HepG2 (cell line): ENCODE results near the gene UBE4A. TPM values are rescaled to one million over a fixed set of nuclear protein-coding genes. Genes with fewer than 3 reads are reported as not detected.

ENCODE experiments used
- FOXC1 ChIP-seq: sonication (generic); formaldehyde crosslinking; IDR thresholded peaks from 2 replicates; pipeline ENCODE4 v1.8.0; 2022; ENCODE audit warnings: mild to moderate bottlenecking, missing genetic modification reagents, borderline replicate concordance
- IKZF4 ChIP-seq: sonication (generic); formaldehyde crosslinking; IDR thresholded peaks from 2 replicates; pipeline ENCODE4 v1.5.1; 2020; ENCODE audit warnings: borderline replicate concordance, mild to moderate bottlenecking, low read depth, missing genetic modification reagents; ENCODE audit errors: not compliant biosample characterization
- KAT7 ChIP-seq: IDR thresholded peaks from 2 replicates; pipeline ENCODE4 v1.6.1; 2018; ENCODE audit warnings: borderline replicate concordance, missing compliant biosample characterization
- NFATC3 ChIP-seq: sonication (generic); formaldehyde crosslinking; IDR thresholded peaks from 2 replicates; pipeline ENCODE4 v1.5.1; 2020; ENCODE audit warnings: mild to moderate bottlenecking, missing genetic modification reagents
- POLR2G ChIP-seq: fragments of 200-400 bp; formaldehyde crosslinking; IDR thresholded peaks from 2 replicates; pipeline ENCODE4 v1.6.1; 2018; ENCODE audit warnings: mild to moderate bottlenecking, low read depth, low read length, moderate library complexity
- RAD51 ChIP-seq: fragments of 450-650 bp; IDR thresholded peaks from 2 replicates; pipeline ENCODE4 v1.6.1; 2016; ENCODE audit warnings: borderline replicate concordance
- YY1 ChIP-seq: IDR thresholded peaks from 2 replicates; pipeline ENCODE4 v1.6.1; 2011; ENCODE audit warnings: low read length, low read depth, moderate library complexity, mild to moderate bottlenecking; ENCODE audit not compliant: insufficient read depth, insufficient replicate concordance
- ZFYVE20 ChIP-seq: sonication (generic); formaldehyde crosslinking; IDR thresholded peaks from 2 replicates; pipeline ENCODE4 v1.8.0; 2023; ENCODE audit warnings: low read depth, mild to moderate bottlenecking, moderate library complexity, missing genetic modification reagents, borderline replicate concordance
- ZMYM4 ChIP-seq: sonication (generic); formaldehyde crosslinking; IDR thresholded peaks from 2 replicates; pipeline ENCODE4 v1.8.1; 2023; ENCODE audit warnings: mild to moderate bottlenecking, missing genetic modification reagents
- ZNF235 ChIP-seq: sonication (generic); formaldehyde crosslinking; IDR thresholded peaks from 2 replicates; pipeline ENCODE4 v1.8.1; 2023; ENCODE audit warnings: mild to moderate bottlenecking, missing genetic modification reagents, borderline replicate concordance
- ZNF569 ChIP-seq: sonication (generic); formaldehyde crosslinking; IDR thresholded peaks from 2 replicates; pipeline ENCODE4 v1.5.0; 2020; ENCODE audit warnings: mild to moderate bottlenecking, missing genetic modification reagents, moderate library complexity, borderline replicate concordance
- polyA plus RNA-seq, 8 experiments: library from polyadenylated mRNA; depleted of rRNA in 3 of 8; stranded (reverse) in 7 of 8; unstranded in 1 of 8; fragments of >200 nt; fragmentation: Illumina TruSeq in 4 of 8; extraction: Trizol in 4 of 8; gene quantifications; 2 replicates each; pipeline versions ENCODE4 v1.2.1 to v1.2.3, GENCODE V29; 2011 to 2016; ENCODE audit warnings: low read depth in 4 of 8, missing spikeins in 1 of 8, mixed read lengths in 1 of 8; ENCODE audit not compliant: insufficient read depth in 1 of 8
- total RNA-seq, 5 experiments: library from RNA; depleted of rRNA; stranded (reverse); fragments of >200 nt; fragmentation: Illumina TruSeq; extraction: Trizol; gene quantifications; 2 replicates each; pipeline ENCODE4 v1.2.3, GENCODE V29; 2016; ENCODE audit warnings: low read depth in 1 of 5
- TF ChIP-seq, protein P1 (sequence below): sonication (generic); formaldehyde crosslinking; IDR thresholded peaks from 2 replicates; pipeline ENCODE4 v1.4.0; 2020; ENCODE audit warnings: mild to moderate bottlenecking, missing genetic modification reagents
- TF ChIP-seq, protein P2 (sequence below): sonication (generic); formaldehyde crosslinking; IDR thresholded peaks from 2 replicates; pipeline ENCODE4 v1.8.1; 2023; ENCODE audit warnings: missing genetic modification reagents, mild to moderate bottlenecking, borderline replicate concordance
- TF ChIP-seq, protein P3 (sequence below): IDR thresholded peaks from 2 replicates; pipeline ENCODE4 v1.6.1; 2016; ENCODE audit warnings: low read depth, control low read depth
- TF ChIP-seq, protein P4 (sequence below): IDR thresholded peaks from 2 replicates; pipeline ENCODE4 v1.6.1; 2012; ENCODE audit warnings: low read length, improper control_type of control experiment

UBE4A gene
- total and polyA plus RNA-seq, 2 of the 13 experiments (the other 11 are each of a cell fraction or from before 2014, with no cell fraction given): 15.1 to 32.7 TPM

DNA sequence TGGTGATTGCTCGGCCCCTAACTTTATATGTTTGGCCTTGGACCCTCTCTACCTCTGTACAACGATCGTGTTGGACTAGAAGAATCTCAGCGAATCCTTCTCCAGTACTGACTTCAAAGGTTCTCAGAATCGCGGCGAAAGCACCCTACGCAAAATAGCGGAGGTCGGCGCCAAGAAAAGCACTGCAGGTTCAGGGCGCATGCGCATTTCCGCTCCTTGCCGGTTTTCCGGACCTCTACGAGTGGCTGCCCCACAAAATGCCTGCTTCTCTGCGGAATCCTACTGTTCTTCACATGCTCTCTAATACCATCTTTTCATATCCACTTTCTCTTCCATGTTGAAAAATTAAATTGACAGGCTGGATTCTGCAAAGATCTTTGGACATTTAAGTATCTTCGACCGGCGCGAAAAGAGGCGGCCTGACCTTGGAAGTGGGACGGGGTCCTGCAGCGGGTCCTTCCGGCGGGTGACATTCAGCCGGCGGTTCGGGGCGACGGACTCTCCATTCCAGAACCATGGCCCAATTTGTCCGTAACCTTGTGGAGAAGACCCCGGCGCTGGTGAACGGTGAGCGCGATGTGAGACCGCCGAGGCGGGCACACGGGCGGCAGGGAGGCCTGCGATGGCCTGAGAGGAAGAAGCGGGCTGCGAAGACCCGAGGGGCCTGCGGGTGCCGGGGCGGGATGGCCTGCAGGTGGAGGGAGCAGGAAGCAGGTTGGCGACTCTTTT lies 41.9 kb downstream of the UBE4A start, which contains the start of gene ATP5MG (continued):
- TF ChIP-seq, protein P1, sequence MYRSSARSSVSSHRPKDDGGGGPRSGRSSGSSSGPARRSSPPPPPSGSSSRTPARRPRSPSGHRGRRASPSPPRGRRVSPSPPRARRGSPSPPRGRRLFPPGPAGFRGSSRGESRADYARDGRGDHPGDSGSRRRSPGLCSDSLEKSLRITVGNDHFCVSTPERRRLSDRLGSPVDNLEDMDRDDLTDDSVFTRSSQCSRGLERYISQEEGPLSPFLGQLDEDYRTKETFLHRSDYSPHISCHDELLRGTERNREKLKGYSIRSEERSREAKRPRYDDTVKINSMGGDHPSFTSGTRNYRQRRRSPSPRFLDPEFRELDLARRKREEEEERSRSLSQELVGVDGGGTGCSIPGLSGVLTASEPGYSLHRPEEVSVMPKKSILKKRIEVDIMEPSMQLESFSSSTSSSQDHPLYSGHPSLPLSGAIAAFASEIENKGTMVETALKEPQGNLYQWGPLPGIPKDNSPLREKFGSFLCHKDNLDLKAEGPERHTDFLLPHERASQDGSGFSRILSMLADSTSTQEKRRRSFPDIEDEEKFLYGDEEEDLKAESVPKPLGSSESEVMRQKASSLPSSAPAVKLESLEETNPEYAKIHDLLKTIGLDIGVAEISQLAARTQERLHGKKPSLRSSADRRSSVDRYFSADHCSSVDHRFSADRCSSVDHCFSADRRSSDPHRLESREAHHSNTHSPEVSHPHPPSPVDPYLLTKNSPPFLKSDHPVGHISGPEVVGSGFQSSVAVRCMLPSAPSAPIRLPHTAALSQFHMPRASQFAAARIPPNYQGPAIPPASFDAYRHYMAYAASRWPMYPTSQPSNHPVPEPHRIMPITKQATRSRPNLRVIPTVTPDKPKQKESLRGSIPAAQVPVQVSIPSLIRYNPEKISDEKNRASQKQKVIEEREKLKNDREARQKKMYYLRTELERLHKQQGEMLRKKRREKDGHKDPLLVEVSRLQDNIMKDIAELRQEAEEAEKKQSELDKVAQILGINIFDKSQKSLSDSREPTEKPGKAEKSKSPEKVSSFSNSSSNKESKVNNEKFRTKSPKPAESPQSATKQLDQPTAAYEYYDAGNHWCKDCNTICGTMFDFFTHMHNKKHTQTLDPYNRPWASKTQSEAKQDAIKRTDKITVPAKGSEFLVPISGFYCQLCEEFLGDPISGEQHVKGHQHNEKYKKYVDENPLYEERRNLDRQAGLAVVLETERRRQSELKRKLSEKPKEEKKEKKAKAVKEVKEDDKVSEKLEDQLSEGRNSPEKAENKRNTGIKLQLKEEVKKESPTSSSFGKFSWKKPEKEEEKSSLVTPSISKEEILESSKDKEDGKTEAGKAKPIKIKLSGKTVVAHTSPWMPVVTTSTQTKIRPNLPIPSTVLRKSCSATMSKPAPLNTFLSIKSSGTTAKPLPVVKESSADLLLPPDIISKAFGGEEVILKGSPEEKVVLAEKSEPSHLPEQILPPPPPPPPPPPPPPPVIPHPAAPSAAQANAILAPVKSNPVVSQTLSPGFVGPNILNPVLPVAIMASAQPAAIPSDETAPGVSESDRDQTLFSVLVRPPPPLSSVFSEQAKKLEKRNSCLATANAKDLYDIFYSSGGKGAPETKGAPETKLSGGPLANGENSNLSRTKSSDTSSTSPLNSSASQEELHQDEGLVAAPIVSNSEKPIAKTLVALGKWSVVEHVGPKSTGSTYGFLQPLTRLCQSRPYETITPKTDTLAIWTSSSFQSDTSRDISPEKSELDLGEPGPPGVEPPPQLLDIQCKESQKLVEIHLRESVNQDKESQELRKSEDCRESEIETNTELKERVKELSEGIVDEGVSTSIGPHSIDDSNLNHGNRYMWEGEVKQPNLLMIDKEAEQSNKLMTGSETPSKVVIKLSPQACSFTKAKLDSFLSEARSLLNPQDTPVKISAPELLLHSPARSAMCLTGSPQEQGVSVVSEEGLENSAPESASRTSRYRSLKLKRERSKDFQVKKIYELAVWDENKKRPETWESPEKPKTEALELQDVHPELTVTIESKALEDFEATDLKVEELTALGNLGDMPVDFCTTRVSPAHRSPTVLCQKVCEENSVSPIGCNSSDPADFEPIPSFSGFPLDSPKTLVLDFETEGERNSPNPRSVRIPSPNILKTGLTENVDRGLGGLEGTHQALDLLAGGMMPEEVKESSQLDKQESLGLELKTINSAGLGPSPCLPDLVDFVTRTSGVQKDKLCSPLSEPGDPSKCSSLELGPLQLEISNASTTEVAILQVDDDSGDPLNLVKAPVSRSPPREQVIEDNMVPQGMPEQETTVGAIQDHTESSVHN: no peak
- TF ChIP-seq ZFYVE20 (CRISPR knock-in tag): no peak
- no peak for TF ChIP-seq FOXC1
- TF ChIP-seq POLR2G: peak; percentile 91
- TF ChIP-seq, protein P2, sequence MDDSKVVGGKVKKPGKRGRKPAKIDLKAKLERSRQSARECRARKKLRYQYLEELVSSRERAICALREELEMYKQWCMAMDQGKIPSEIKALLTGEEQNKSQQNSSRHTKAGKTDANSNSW (CRISPR knock-in tag): no peak; the same call in 1 of the 2 replicates
- peak; percentile 81 for TF ChIP-seq IKZF4 (CRISPR knock-in tag)
- TF ChIP-seq YY1: no peak
- TF ChIP-seq KAT7 (CRISPR knock-in tag): peak; percentile 65; the same call in 1 of the 2 replicates
- TF ChIP-seq ZNF235 (CRISPR knock-in tag): peak; percentile 19; the same call in 1 of the 2 replicates
- TF ChIP-seq, protein P3, sequence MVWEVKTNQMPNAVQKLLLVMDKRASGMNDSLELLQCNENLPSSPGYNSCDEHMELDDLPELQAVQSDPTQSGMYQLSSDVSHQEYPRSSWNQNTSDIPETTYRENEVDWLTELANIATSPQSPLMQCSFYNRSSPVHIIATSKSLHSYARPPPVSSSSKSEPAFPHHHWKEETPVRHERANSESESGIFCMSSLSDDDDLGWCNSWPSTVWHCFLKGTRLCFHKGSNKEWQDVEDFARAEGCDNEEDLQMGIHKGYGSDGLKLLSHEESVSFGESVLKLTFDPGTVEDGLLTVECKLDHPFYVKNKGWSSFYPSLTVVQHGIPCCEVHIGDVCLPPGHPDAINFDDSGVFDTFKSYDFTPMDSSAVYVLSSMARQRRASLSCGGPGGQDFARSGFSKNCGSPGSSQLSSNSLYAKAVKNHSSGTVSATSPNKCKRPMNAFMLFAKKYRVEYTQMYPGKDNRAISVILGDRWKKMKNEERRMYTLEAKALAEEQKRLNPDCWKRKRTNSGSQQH: no peak
- TF ChIP-seq ZMYM4: no peak
- no peak for TF ChIP-seq ZNF569 (CRISPR knock-in tag)
- no peak for TF ChIP-seq RAD51
- TF ChIP-seq, protein P4, sequence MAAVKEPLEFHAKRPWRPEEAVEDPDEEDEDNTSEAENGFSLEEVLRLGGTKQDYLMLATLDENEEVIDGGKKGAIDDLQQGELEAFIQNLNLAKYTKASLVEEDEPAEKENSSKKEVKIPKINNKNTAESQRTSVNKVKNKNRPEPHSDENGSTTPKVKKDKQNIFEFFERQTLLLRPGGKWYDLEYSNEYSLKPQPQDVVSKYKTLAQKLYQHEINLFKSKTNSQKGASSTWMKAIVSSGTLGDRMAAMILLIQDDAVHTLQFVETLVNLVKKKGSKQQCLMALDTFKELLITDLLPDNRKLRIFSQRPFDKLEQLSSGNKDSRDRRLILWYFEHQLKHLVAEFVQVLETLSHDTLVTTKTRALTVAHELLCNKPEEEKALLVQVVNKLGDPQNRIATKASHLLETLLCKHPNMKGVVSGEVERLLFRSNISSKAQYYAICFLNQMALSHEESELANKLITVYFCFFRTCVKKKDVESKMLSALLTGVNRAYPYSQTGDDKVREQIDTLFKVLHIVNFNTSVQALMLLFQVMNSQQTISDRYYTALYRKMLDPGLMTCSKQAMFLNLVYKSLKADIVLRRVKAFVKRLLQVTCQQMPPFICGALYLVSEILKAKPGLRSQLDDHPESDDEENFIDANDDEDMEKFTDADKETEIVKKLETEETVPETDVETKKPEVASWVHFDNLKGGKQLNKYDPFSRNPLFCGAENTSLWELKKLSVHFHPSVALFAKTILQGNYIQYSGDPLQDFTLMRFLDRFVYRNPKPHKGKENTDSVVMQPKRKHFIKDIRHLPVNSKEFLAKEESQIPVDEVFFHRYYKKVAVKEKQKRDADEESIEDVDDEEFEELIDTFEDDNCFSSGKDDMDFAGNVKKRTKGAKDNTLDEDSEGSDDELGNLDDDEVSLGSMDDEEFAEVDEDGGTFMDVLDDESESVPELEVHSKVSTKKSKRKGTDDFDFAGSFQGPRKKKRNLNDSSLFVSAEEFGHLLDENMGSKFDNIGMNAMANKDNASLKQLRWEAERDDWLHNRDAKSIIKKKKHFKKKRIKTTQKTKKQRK: no peak
- peak; percentile 90; the same call in 1 of the 2 replicates for TF ChIP-seq NFATC3 (CRISPR knock-in tag)
